ENCODE data around the gene EPHB2. TPM values are rescaled to one million over a fixed set of nuclear protein-coding genes. Genes with fewer than 3 reads are reported as not detected.

EPHB2 gene
- total RNA-seq, 1 donor from 2014 or later: 6.0 TPM

DNA sequence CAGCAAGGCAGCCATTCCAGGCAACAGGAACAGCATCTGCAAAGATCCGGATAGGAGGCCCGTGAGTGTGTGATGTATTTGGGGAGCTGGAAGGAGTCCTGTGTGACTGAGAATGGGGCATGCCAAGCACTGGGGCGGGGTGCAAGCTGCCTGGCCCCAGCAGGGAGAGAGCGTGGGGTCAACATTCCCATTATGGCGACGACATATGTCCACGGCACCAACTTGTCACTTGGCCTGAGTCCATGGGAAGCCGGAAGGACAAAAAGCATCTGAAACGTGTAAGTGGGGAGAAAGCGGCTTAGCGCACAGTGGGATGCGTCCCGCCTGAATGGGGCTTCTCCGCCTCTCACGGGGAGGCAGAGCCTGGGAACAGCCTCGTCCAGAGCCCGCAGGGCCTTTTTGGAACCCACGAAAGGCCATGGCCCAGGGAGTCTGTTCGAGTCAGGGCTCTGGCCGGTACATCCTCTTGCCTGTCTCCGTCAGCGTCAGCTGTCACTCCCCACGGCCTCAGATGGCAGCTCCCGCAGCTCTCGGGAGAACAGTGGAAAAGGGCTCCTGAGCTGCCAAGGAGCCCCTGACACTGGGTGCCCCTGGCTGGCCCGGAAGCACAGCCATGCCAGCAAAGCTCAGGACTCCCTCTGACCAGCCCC lies 12.4 kb downstream of the EPHB2 start:
- no peaks in the 10 kb centered on the region for H3K4me1 ChIP-seq
- H3K36me3 ChIP-seq: no peaks in the 10 kb centered on the region
- no peak overlapping the region for H3K27ac ChIP-seq
- H3K27me3 ChIP-seq: peaks cover 4% of the 10 kb centered on the region
- H3K9me3 ChIP-seq: no peaks in the 10 kb centered on the region
- no peak overlapping the region for H3K4me3 ChIP-seq
- TF ChIP-seq, protein P1, sequence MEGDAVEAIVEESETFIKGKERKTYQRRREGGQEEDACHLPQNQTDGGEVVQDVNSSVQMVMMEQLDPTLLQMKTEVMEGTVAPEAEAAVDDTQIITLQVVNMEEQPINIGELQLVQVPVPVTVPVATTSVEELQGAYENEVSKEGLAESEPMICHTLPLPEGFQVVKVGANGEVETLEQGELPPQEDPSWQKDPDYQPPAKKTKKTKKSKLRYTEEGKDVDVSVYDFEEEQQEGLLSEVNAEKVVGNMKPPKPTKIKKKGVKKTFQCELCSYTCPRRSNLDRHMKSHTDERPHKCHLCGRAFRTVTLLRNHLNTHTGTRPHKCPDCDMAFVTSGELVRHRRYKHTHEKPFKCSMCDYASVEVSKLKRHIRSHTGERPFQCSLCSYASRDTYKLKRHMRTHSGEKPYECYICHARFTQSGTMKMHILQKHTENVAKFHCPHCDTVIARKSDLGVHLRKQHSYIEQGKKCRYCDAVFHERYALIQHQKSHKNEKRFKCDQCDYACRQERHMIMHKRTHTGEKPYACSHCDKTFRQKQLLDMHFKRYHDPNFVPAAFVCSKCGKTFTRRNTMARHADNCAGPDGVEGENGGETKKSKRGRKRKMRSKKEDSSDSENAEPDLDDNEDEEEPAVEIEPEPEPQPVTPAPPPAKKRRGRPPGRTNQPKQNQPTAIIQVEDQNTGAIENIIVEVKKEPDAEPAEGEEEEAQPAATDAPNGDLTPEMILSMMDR (IDR thresholded peaks at IDR 0.05): no peak
- ATAC-seq: no peak
- intact Hi-C loops (cut with DNase I): no loop called here
- DNase-seq: no peak

DNA sequence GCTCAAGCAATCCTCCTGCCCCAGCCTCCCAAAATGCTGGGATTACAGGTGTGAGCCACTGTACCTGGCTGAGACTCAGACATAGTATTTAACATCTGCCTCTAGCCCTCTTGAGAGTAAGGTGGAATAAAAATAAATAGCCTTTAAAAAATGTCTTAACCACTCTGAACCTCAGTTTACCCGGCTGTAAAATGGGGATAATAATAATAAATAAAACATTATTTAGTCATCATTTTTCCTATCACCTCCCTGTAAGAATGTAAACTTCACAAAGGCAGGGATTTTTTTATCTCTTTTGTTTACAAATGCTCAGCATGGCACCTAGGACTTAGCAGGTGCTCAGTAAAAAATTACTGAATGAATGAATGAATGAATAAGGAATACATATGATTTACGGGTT lies 17.2 kb downstream of the EPHB2 start:
- Histone ChIP-seq H3K27ac (no peak overlapping the region), H3K36me3 (no peaks in the 10 kb centered on the region), H3K4me3 (no peak overlapping the region), H3K27me3 (peaks cover 4% of the 10 kb centered on the region), H3K4me1 (no peaks in the 10 kb centered on the region), H3K9me3 (no peaks in the 10 kb centered on the region)
- TF ChIP-seq, protein P1 (IDR thresholded peaks at IDR 0.05): no peak
- ATAC-seq (no peak), DNase-seq (no peak)
- intact Hi-C loops (cut with DNase I): no loop called here

DNA sequence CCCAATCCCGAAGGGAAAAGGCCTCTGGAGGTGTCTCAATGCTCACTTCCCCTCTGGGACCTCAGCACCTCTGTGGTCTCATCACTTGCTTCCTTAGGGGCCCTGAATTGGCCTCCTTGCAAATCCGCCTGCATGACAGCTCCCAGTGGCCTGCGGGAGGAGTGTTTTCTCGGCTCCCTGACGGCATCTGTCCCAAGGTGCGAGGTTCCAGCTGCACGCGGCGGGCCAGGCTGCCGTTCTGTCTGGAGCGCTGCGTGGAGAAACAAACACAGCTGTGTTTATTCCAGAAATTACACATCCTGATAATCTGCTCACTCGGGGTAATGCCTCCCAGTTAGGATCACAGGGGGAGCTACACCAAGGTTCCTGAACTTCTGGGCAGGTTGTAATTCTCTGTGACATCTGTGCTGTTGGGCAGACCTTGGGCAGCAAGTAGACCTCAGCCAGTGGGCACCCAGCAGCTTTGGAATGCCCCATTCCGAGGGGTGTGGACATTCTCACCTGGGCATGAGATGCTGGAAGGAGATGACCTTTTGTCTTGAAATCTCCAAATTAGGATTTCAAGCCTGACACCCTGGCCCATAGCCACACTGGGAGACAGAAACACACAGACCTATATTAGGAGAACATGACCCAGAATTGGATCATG lies 18.2 kb downstream of the EPHB2 start:
- ATAC-seq: no peak

DNA sequence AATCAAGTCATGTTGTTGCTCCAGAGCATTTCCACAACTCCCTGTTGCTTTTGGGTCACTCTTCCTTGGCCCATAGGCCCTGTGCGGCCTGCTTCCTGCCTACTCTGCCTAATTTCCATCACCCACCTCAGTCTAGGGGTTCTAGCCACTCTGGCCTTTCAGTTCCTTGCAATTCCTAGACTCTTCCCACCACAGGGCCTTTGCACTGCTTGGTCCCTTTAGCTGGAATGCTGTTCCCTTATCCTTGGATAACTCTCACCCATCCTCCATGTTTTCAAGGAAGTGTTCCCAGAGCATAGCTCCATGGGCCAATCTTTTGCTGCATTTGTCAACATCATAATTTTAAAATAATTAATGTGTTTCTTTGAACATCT lies 18.7 kb downstream of the EPHB2 start:
- intact Hi-C loops (cut with DNase I): no loop called here
- H3K9me3 ChIP-seq: no peaks in the 10 kb centered on the region
- no peak overlapping the region for H3K4me3 ChIP-seq
- no peak overlapping the region for H3K27ac ChIP-seq
- H3K4me1 ChIP-seq: no peaks in the 10 kb centered on the region
- TF ChIP-seq, protein P1 (IDR thresholded peaks at IDR 0.05): no peak
- DNase-seq (no peak), ATAC-seq (no peak)
- H3K27me3 ChIP-seq: no peaks in the 10 kb centered on the region
- H3K36me3 ChIP-seq: no peaks in the 10 kb centered on the region

More for the DNA sequence above, 18.2 kb downstream of the EPHB2 start:
- Histone ChIP-seq H3K9me3 (no peaks in the 10 kb centered on the region), H3K4me3 (no peak overlapping the region), H3K27ac (no peak overlapping the region), H3K27me3 (no peaks in the 10 kb centered on the region), H3K4me1 (no peaks in the 10 kb centered on the region), H3K36me3 (no peaks in the 10 kb centered on the region)
- no peak for DNase-seq
- TF ChIP-seq, protein P1 (IDR thresholded peaks at IDR 0.05): no peak
- intact Hi-C loops (cut with DNase I): no loop called here

DNA sequence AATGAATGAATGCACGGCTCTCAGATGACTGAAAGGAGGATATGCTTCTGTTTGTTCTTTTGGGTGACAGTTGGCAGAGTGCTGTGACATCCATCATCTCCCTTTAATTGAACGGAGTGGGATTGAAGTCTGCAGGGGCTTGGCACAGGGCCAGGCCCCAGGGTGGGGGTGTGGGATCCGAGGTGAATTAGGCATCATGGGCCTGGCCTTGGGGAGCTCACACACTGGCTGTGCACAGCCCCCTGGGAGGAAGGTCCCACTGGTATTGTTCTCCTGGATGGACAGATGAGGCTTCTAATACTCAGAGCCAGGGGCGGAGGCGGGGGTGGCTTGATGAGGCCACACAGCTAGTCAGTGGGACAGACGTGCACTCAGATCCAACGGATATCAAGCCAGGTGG lies 19.3 kb downstream of the EPHB2 start:
- intact Hi-C loops (cut with DNase I): no loop called here
- Histone ChIP-seq H3K27me3 (no peaks in the 10 kb centered on the region), H3K9me3 (no peaks in the 10 kb centered on the region), H3K36me3 (no peaks in the 10 kb centered on the region), H3K4me3 (no peak overlapping the region), H3K4me1 (no peaks in the 10 kb centered on the region), H3K27ac (no peak overlapping the region)
- ATAC-seq (no peak), DNase-seq (no peak)
- TF ChIP-seq, protein P1 (IDR thresholded peaks at IDR 0.05): no peak

All from upper lobe of right lung (tissue), 1 donor.